ENCODE measurements around the gene CRADD.
"Not testable (repeated sequence)": the region's sequence is repeated elsewhere in the genome, so short reads cannot be mapped to it uniquely, and the experiment has no call there.

CRADD gene

DNA sequence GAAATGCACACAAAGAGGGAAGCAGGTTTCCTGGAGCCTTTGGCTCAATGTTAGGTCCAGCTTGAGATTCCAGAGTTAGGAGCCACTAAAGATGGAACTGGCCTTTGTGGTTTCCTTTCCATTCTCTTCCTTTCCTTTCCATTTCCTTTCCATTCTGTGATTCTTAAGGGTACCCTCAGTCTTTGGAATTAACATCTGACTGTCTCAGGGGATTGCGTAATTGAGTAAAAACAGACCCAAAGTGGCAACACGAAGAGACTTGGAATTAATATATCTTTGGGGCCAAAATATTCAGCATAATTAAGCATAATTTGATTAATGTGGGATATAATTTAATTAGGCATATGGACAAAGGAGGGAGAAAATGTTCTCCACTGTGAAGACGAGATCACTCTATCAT is 205.6 kb downstream of the CRADD start:
- DNase-seq, result no peak

DNA sequence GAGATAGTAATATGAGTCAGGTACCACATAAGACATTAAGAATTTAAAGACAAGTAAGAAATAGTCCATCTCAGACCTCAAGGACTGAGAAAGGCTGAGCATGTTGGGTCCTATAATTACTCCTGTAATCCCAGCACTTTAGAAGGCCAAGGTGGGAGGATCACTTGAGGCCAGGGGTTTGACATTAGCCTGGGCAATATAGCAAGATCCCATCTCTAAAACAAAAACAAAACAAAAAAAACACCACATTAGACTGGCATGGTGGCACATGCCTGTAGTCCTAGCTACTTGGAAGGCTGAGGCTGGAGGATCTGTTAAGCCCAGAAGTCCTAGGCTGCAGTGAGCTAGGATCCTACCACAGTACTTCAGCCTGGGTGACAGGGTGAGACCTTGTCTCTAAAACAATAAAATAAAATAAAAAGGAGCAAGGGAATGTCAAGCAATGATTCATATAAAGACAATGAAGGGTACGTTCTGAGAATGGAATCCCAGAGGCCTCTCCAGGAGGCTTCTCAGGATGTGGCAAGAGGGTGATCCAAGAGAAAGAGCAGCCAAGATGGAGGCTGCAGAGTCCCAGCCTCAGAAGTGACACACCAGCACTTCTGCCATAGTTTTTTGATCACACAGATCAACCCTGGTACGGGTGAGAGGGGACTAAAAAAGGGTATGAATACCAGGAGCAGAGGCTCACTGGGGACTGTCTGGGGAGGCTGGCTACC is 206.4 kb downstream of the CRADD start:
- no peak for DNase-seq

DNA sequence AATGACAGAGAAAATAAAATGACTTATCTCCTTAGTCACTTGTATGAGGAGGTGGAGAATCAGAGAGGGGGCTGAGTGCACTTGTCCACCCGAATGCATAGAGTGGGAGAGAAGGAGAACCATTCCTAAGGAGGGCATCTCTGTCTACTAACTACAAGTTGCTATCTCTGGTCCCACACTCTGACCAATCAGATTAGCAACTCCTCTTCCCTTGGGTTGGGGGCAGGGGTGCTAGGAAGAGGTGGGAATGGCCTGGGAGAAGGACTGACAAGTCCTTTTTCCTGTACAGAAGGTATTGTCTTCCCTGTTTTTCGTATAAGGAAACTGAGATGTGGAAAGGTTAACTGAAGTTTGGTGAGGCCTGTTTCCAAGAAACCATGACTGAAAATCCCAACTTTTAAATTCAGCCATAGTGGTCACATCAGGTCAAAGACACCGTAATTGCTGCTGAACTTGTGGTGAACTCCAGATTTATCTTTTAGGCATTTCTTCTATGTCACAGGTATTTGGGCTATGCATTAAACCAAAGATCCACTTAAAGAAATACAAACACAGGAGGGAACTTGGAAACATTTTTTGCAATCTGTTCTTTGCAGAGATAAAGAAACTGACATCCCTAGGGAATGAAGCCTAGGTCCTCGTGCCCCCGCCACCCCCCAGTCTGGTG is 207.8 kb downstream of the CRADD start:
- DNase-seq, result no peak

DNA sequence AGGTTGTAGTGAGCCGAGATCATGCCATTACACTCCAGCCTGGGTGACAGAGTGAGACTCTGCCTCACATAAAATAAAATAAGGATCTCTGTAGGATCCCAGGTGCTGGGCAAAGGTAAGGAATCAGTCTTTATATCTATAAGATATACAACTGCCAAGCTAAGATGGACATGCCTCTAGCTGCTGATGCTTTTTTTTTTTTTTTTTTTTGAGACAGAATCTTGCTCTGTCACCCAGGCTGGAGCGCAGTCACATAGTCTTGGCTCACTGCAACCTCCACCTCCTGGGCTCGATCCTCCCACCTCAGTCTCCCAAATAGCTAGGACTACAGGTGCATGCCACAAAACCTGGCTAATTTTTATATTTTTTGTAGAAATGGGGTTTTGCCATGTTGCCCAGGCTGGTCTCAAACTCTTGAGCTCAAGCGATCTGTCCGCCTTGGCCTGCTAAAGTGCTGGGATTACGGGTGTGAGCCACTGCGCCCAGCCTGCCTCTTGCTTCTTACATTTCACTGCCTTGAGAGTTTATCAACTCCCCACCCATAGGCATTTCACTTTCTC is 208.9 kb downstream of the CRADD start:
- DNase-seq, result not testable (repeated sequence)

DNA sequence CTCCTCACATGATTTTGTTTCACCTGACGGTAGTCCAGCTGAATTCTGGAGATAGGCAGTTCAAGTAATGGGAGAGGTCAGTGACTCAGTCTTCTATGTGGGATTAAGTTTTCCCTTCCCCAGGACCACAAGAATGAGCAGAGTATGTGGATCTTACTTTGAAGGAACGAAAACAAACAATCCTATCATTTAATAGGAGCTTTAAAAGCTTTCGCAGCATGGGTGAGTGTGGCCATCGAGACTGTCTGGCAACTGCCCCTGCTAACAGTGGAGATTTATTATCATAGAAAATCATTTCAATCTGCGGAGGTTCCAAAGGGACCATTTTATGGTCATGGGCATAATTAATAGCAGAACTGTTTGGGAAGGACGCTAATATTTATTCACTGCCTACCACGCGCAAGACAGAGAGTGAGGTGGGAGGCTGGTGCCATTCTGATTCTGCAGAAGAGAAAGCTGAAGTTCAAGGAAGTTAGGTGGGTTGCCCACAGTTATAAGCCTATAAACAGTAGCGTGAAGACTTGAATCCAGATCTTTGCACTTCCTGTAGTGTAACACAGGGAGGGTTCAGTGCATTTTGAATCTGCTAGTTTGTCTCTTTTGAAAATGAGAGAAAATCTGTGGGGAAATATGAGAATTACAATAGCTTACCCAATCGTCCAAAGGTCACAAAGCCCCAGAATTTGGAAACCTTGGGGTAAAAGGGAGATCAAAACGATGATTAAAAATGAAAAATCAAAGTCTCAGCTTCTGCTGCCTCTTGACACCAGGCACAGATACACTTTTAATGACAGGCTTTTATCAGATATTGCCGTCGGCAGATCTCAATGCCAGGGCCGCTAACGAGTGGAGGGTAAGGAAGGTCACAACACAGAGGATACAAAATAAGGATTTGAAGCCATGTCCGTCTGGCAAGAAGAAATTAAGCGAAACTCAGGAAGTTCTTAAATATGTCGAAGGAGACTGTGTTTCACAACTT is 209.6 kb downstream of the CRADD start:
- DNase-seq, result no peak

DNA sequence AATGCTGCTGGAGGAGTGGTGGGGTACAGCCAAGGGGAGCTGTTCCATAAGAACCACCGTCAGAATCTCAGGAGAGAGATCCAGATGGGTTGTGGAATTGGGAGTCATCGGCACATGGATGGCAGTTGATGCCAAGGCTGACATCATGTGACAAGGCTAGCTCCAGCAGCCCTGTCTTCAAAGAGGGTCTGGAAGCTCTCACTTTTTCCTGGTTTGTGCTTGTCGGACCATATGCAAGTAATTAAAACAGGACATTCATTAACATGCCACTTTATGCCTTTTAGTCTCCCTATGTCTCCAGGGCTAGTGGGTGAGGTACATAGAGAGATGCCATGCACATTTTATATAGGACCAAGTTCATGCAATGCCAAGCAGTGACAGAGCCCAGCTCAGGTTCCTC is 211.8 kb downstream of the CRADD start:
- no peak for DNase-seq

DNA sequence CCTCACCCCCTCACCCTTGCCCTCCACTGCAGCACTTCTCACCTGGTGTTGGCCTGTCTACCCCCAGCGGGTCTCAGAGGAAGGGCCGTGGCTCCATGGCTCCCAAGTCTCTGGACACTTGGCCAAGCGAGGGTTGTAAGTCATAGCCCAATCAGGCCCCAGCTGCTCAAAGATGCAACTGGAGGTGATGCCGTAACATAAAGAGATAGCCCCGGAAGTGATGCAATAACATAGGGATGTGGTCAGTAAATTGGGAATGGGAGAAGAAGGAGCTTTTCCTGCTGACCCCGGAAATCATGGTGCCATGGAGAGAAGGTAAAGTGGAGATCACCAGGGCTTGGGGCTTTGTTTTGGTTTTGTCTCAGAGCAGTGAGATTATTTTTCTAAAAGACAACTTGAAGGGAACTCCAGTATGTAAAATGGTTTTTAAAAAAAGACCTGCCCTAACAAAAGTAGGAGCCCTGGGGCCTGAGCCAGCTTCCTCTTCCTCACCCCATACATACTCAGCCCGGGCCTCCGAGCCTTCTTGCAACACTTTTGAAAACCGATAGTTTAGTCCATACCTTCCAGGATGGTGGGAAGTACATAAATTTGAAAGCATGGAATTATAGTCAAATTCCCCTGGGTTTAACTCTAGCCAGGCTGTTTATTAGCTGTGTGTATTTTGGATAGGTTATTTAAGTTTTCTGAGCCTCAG is 212.5 kb downstream of the CRADD start:
- DNase-seq, result no peak

DNA sequence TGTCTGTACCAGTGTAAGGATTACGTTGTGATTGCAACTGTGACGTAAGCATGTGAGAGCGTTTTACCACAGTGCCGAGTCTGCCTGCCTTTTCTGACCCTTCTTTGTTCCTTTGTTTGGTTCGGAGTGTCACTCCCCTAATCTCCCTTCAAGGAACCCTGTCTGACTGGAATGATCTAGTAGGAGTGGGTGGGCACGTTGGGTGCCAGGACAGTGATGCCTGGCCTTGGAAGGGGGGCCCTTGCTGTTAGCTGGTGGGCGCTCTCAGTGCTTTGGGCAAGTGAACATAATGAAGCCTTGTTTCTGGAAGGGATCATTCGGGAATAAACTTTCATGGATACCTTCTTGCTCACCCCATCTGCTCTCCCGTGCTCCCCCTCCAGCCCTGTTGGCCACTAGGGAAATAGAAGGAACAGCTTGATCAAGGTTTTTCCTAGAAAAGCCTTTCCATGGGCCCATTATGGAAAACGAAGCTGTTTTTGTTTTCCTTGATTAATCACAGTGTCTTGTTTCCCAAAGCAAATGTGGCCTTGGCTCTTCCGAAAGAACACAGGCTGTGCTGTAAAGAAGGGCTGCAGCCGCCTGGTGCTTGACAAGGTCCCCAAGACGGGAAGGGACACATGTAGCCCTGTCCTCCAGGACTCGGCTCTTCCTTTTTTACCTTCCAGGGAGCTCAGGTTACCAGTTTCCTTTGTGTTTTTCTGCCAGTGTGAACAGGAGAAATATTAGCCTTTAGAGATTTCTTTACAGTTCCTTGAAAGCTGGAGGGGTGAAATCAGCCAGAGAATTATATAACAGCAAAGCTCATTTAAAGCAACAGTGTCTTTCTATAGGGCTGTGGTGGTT is 215.5 kb downstream of the CRADD start:
- DNase-seq, result no peak

DNA sequence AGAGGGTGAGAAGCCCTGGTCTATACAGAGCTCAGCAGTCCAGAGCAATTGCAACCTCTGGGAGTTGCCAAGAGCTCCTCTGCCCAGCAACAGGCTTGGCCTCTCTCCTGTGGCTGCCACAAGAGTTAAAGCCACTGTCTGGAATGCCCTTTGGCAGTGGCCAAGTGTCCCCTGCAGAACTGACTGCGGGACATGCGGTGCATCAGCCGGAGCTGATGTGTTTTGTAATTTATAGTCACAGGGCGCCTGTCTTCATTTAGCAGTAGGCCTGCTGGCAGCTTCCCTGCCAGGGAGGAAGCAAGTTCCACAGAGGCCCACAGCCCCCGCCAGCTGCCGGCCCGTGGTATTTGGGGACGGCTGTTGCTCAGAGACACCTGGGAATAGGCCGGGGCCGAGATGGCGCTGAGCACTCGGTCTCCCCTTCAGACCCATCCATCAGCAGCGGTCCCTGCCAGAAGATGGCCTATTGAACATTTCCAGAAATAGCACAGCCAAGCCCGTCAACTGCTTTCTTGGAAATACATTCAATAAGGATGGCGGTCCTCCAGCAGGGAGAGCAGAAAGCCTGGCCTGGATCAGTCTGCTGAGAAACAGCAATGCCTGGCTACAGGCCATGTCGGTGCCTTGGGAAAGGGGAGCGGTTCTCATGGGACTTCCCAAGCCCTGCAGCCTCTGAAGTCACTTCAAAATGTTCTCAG is 217.4 kb downstream of the CRADD start:
- DNase-seq, result no peak

DNA sequence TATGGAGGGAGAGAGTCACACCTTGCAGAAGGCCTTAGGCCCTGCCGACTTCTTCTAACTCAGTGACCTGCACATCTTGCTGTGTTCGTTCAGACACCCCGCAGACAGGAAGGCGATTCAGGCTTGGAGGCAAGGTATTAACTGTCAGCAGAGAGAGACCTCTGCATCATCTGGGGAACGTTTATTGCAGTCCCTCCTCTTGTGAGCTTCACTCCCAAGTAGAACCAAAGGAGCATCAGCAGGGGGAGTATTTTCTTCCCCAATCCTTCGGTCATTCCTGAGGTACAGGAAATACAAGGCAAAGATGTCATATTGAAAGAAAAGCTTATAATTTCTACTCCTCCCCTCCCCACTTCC is 217.9 kb downstream of the CRADD start:
- DNase-seq, result no peak

DNA sequence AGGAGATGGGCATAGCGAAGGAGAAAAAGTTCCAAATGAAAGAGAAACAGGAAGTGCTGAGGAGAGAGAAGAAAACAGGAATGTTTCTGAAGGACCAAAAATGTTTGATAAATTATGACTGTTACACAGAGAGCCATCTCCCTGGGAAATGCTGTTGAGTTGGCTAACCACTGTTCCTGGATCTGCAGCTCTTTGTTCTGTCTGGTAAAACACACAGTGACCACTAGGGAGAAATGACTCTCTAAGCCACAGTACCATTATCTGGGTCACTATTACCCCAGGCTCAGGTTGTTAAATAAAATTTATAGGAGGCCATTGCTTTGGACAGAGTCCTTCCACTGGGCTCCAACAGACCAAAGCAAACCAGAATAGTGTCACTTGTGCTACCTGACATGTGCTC is 219.3 kb downstream of the CRADD start:
- no peak for DNase-seq

DNA sequence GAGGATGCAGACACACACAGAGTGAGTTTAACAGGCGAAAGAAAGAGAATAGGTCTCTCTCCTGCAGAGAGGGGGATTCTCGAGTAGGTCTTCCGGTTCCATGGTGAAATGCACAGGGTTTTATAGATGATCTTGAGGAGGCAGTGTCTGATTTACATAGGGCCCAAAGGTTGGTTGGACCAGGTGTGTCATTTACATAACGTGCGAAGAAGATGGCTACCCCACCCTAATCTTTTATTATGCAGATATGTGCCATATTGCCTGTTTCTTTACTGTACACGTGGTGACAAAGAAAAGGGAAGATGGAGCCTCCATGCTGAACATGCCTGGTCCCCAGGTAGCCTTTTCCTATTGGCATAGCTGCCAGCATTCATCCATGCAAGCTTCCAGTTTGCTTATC is 219.8 kb downstream of the CRADD start:
- DNase-seq, result no peak

DNA sequence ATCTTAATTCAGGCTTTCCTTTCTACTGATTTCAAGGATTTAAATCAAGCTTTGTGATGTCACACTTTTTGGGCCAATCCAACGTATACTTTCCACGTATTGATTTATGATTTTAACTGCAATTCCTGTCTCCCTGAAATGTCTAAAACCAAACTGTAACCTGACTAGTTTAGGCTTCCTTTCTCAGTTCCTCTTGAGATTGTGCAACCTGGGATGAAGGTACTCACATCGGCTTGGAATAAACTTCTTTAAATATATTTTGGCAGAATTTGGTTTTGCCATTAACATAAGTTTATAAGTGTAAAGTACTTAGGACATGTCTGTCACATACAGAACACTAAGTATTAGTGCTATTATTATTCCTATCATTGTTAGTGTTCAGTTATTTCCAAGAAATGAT is 224.6 kb downstream of the CRADD start:
- DNase-seq, result no peak

DNA sequence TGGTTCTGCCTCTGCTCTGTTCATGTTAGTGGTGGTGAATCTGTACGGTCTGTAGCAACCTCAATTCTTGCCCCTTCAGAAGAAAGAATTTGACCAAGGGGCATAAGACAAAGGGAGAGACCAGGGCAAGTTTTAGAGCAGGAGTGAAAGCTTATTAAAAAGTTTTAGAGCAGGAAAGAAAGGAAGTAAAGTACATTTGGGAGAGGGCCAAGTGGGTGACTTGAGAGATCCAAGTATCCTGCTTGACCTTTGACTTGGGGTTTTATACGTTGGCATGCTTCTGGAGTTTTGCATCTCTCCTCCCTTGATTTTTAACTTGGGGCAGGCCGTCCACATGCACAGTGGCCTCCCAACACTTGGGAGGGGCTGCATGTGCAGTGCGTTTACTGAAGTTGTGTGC is 225.0 kb downstream of the CRADD start:
- no peak for DNase-seq

DNA sequence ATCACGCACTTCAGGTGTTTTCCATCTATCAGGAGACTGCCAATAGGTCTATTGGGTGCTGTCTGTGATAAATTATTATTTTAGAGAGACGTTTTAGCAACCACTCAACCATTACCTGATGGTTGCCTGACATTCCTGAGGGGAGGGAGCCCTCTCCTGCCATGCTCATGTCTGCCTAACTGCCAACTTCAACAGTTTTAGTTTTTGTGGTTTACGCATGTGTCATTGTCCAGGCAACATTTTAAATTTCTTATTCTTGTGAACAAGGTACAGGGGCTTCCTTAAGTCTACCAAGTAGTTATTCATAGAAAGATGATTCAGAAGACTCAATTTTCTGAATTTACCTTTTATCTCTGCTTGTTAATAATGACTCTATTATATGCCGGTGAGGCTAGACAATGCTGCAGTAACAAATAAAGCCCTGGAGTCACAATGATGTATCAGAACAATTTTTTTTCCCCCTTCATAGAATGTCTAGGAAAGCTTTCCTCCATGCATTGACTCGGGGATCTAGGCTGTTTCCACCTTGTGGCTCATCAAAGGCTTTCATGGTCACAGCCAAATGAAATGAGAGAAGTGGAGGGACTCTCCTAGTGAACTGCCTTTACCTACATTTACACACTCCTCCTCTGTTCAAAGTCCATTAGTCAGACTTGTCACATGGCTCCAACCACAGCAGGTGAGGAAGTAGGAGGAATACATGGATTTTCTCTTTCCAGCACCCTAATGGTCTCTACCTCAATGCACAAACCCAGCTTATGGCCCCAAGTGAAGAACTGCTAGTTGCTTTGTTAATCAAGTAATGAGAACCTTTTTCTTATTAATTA is 225.8 kb downstream of the CRADD start:
- no peak for DNase-seq

DNA sequence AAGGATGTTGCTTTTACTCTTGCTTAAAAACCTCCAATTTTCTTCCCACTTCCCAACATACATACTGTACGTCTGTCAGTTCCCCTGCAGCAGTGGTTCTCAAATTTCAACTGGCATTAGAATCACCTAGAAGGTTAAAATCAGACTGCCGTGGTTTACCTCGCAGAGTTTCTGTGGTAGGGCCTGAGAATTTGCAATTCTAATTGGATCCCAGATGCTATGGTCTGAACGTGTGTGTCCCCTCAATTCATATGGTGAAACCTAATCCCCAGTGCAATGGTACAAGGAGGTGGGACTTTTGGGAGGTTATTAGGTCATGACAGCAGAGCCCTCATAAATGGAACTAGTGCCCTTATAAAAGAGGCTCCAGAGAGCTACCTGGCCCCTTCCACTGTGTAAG is 226.9 kb downstream of the CRADD start:
- no peak for DNase-seq

DNA sequence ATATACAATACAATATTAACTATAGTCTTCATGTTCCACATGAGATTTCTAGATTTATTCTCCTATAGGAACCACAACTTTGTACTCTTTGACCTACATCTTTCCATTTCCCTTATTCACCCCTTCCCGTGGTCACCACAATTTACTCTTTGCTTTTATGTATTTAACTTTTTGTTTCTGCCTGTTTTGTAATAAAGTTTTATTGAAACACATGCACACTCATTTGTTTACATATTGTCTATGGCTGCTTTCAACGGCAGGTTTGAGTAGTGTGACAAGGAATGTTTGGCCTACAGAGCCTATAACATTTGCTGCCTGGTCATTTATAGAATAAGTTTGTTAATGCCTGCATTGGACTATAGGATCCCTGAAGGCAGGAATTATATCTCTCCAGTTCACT is 231.1 kb downstream of the CRADD start:
- no peak for DNase-seq

DNA sequence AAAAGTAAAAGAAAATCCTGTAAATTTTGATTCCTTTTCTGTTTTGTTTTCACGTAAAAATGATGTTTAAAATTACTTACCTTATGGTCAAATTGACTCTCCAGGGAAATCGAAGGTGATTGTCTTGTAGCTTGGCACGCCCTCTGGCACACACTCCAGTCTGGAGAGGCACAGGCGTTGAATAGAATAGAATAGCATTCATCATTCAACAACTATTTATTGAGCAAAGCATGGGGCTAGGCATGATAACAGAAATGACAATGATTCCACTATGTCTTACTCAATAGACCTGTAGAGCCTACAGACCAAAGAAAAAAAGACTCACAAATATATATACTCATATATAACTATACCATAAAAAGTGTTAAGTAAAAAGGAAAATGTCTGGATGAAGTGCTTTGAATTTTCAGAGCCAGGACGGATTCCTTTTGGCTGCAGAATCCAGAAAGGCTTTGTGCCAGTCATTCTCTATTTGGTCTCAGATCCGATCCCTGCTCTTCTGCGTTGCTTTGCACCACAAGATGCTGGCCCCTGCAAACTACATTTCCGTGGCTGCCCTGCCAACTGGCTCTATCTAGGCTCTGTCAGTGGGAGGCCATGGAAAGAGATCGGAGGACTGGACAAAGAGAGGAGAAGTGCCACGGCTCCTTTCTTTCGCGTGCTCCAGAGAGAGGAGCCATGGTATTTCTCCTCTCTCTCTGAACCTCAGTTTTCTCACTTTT is 231.8 kb downstream of the CRADD start:
- no peak for DNase-seq

DNA sequence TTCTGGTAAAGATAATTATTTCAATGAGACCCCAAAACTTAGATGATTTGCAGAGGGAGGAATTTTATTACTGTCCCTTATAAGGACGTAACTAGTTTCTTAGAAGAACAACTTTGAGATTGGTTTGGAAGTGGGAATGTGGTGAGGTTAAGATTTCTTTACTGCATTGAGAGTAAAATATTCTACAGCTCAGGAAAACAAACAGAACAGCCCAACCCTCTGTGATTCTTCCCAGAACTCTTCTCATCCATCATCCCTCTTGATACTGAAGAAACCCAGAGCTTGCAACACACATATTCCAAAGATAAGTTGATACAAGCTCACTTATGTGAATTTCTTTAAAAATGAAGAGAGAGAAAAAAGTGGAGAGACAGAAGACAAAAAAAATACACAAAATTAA is 234.2 kb downstream of the CRADD start:
- DNase-seq, result no peak

Data from GF-D8 (cell line).